H9 (cell line): ENCODE data around the gene ABCA3. TPM values are rescaled to one million over a fixed set of nuclear protein-coding genes. Genes with fewer than 3 reads are reported as not detected.

Experiments
- DNase-seq: peaks from one replicate; pipeline ENCODE4 v3.0.0-alpha.2; 2017
- H2AFZ ChIP-seq: one replicate; pipeline ENCODE4 v1.6.1; 2013; ENCODE audit warnings: mild to moderate bottlenecking, low read length, control low read depth, moderate library complexity
- H2AK5ac ChIP-seq: 2 replicates; pipeline ENCODE4 v1.6.1; 2013; ENCODE audit warnings: low read length, control low read depth, mixed read lengths; ENCODE audit not compliant: insufficient read length
- H2BK120ac ChIP-seq: one replicate; pipeline ENCODE4 v1.6.1; 2013; ENCODE audit warnings: low read depth, mild to moderate bottlenecking, low read length, control low read depth, inconsistent platforms; ENCODE audit not compliant: poor library complexity, severe bottlenecking
- H2BK12ac ChIP-seq: 2 replicates; pipeline ENCODE4 v1.6.1; 2013; ENCODE audit warnings: low read length, control low read depth, mixed read lengths, low read depth; ENCODE audit not compliant: insufficient read length
- H2BK15ac ChIP-seq: 2 replicates; pipeline ENCODE4 v1.6.1; 2013; ENCODE audit warnings: low read depth, low read length, control low read depth
- H2BK20ac ChIP-seq: one replicate; pipeline ENCODE4 v1.6.1; 2013; ENCODE audit warnings: low read depth, mild to moderate bottlenecking, low read length, control low read depth, inconsistent platforms; ENCODE audit not compliant: poor library complexity, severe bottlenecking
- H2BK5ac ChIP-seq: 2 replicates; pipeline ENCODE4 v1.6.1; 2013; ENCODE audit warnings: low read length, control low read depth, mixed read lengths; ENCODE audit not compliant: insufficient read length
- H3K14ac ChIP-seq: 2 replicates; pipeline ENCODE4 v1.6.1; 2013; ENCODE audit warnings: low read length, control low read depth; ENCODE audit not compliant: insufficient read depth
- H3K18ac ChIP-seq: 2 replicates; pipeline ENCODE4 v1.6.1; 2013; ENCODE audit warnings: low read depth, mild to moderate bottlenecking, mixed read lengths, low read length, control low read depth; ENCODE audit not compliant: insufficient read length
- H3K23ac ChIP-seq: 2 replicates; pipeline ENCODE4 v1.6.1; 2013; ENCODE audit warnings: low read length, control low read depth, mixed read lengths, low read depth; ENCODE audit not compliant: insufficient read length
- H3K23me2 ChIP-seq: 2 replicates; pipeline ENCODE4 v1.6.1; 2013; ENCODE audit warnings: low read depth, mild to moderate bottlenecking, mixed read lengths, low read length, control low read depth; ENCODE audit not compliant: insufficient read length, poor library complexity, severe bottlenecking
- H3K27ac ChIP-seq: 2 replicates; pipeline ENCODE4 v1.5.1; 2013; ENCODE audit warnings: low read length, control low read depth, mixed read lengths, low read depth; ENCODE audit not compliant: insufficient read length
- H3K27me3 ChIP-seq: 2 replicates; pipeline ENCODE4 v1.6.1; 2013; ENCODE audit warnings: low read length, control low read depth, inconsistent platforms; ENCODE audit not compliant: insufficient read depth
- H3K4ac ChIP-seq: 2 replicates; pipeline ENCODE4 v1.6.1; 2013; ENCODE audit warnings: low read depth, mild to moderate bottlenecking, control low read depth, inconsistent platforms, low read length, moderate library complexity
- H3K4me1 ChIP-seq: 2 replicates; pipeline ENCODE4 v1.6.1; 2013; ENCODE audit warnings: low read length, control low read depth, inconsistent platforms; ENCODE audit not compliant: insufficient read depth
- H3K4me2 ChIP-seq: 2 replicates; pipeline ENCODE4 v1.6.1; 2013; ENCODE audit warnings: low read length, control low read depth, mixed read lengths; ENCODE audit not compliant: insufficient read length, insufficient read depth
- H3K56ac ChIP-seq: 2 replicates; pipeline ENCODE4 v1.6.1; 2013; ENCODE audit warnings: low read depth, mild to moderate bottlenecking, mixed read lengths, low read length, control low read depth; ENCODE audit not compliant: insufficient read length
- H3K79me1 ChIP-seq: 2 replicates; pipeline ENCODE4 v1.6.1; 2013; ENCODE audit warnings: low read depth, mild to moderate bottlenecking, moderate library complexity, low read length, control low read depth, inconsistent platforms; ENCODE audit not compliant: insufficient read depth, poor library complexity, severe bottlenecking
- H3K79me2 ChIP-seq: 2 replicates; pipeline ENCODE4 v1.6.1; 2013; ENCODE audit warnings: low read length, control low read depth, inconsistent platforms; ENCODE audit not compliant: insufficient read depth
- H3K9ac ChIP-seq: 2 replicates; pipeline ENCODE4 v1.6.1; 2013; ENCODE audit warnings: low read length, control low read depth, mixed read lengths; ENCODE audit not compliant: insufficient read length; ENCODE audit errors: extremely low read depth
- H3K9me3 ChIP-seq: one replicate; pipeline ENCODE4 v1.6.1; 2013; ENCODE audit warnings: low read depth, low read length, inconsistent platforms; ENCODE audit not compliant: control insufficient read depth
- H3T11ph ChIP-seq: one replicate; pipeline ENCODE4 v1.6.1; 2013; ENCODE audit warnings: mild to moderate bottlenecking, low read length, control low read depth, inconsistent platforms
- H4K20me1 ChIP-seq: one replicate; pipeline ENCODE4 v1.6.1; 2013; ENCODE audit not compliant: control insufficient read depth, insufficient read length, insufficient read depth
- H4K5ac ChIP-seq: 2 replicates; pipeline ENCODE4 v1.6.1; 2013; ENCODE audit warnings: low read depth, mild to moderate bottlenecking, mixed read lengths, low read length, control low read depth; ENCODE audit not compliant: insufficient read length
- H4K8ac ChIP-seq: replicated peaks from 2 replicates; pipeline ENCODE4 v1.6.1; 2013; ENCODE audit warnings: low read length, control low read depth, mixed read lengths, low read depth; ENCODE audit not compliant: insufficient read length
- H4K91ac ChIP-seq: 2 replicates; pipeline ENCODE4 v1.6.1; 2013; ENCODE audit warnings: low read depth, mild to moderate bottlenecking, moderate library complexity, mixed read lengths, low read length, control low read depth; ENCODE audit not compliant: insufficient read length
- H3K27ac Mint-ChIP-seq, 3 experiments: 2 replicates in 2 of 3; 3 replicates in 1 of 3; pipeline ENCODE4 v1.8.0; 2020 to 2021; ENCODE audit warnings: mixed read lengths in 3 of 3, mild to moderate bottlenecking in 1 of 3, moderate library complexity in 1 of 3
- H3K27me3 Mint-ChIP-seq: 2 replicates; pipeline ENCODE4 v1.8.0; 2021; ENCODE audit warnings: low read depth, mild to moderate bottlenecking, moderate library complexity, mixed read lengths
- H3K36me3 Mint-ChIP-seq, 3 experiments: 2 replicates in 2 of 3; 3 replicates in 1 of 3; pipeline ENCODE4 v1.8.0; 2020 to 2021; ENCODE audit warnings: low read depth in 3 of 3, mixed read lengths in 3 of 3; ENCODE audit not compliant: insufficient read depth in 1 of 3
- H3K4me1 Mint-ChIP-seq, 2 experiments: 2 replicates each; pipeline ENCODE4 v1.8.0; 2020; ENCODE audit warnings: mixed read lengths in 2 of 2
- H3K4me3 Mint-ChIP-seq, 2 experiments: 2 replicates in 1 of 2; 3 replicates in 1 of 2; pipeline ENCODE4 v1.8.0; 2020 to 2021; ENCODE audit warnings: mild to moderate bottlenecking in 2 of 2, mixed read lengths in 2 of 2, moderate library complexity in 1 of 2
- H3K9me3 Mint-ChIP-seq, 2 experiments: 2 replicates in 1 of 2; 3 replicates in 1 of 2; pipeline ENCODE4 v1.8.0; 2020; ENCODE audit warnings: mild to moderate bottlenecking in 2 of 2, mixed read lengths in 2 of 2, moderate library complexity in 1 of 2
- WGBS: extraction: QIAGEN DNeasy Blood & Tissue Kit; methylation state at CpG from one replicate; pipeline ENCODE4 v1.1.7; 2013; ENCODE audit warnings: missing lambda C conversion rate, low lambda C conversion rate, mixed read lengths; ENCODE audit not compliant: insufficient read length; ENCODE audit errors: extremely low coverage; 5-methylcytosine and 5-hydroxymethylcytosine counted together
- total RNA-seq: library from RNA; stranded (reverse); gene quantifications from 2 replicates; pipeline ENCODE4 v1.2.1, GENCODE V29; 2021
- TF ChIP-seq, protein P1 (sequence below): fragments of 200-600 bp; sonication (generic); conservative IDR thresholded peaks from 3 replicates; pipeline ENCODE4 v1.8.0; 2021; ENCODE audit warnings: antibody characterized with exemption, mild to moderate bottlenecking

The ABCA3 gene
- total RNA-seq, 1 experiment from 2014 or later: 8.0 TPM

DNA sequence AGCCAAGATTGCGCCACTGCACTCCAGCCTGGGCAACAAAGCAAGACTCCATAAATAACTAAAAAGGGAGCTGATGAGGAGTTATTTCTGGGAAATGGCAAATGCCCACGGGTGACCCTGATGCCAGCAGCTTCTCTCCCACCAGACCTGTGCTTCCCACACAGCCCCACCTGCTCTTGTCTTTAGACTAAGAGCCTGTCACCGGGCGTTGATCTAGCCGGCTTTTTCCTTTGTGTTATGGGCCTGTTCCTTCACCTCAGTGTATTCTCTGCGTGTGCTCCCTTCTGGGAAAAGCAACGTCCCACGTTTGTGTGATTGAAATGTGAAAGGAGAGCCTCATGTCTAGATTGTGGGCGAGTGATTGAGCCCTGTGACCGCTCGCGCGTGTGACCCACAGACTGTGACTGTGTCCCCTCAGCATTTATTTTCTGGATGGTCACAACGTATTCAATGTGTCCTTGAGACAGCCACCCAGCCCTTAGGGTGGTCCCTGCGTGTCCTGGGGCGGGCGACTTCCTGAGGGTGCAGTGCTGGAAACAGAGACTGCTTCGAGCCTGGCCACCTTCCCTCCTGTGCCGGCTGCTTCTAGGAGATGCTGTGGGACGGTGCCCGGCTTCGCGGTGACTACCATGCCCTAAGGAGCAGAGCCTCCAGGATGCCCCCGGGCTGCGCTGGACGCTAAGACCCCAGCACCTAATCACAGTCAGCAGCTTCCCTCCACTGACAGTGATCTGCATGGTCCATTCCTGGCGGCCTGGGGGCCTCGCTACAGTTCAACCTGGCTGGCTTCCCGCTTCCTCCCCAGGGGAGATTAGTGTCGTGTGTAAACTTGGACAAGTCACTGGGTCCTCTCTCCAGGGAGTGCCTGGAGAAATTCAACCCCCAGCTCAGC, 64.8 kb downstream of the ABCA3 start:
- Histone ChIP-seq H3K79me2 (no peaks in the 10 kb centered on the region), H3K4ac (no peak overlapping the region), H3K23ac (no peak overlapping the region), H4K91ac (no peak overlapping the region), H3T11ph (no peak overlapping the region), H4K5ac (no peak overlapping the region), H3K9ac (no peak overlapping the region), H3K23me2 (no peaks in the 10 kb centered on the region), H2BK12ac (no peak overlapping the region), H3K18ac (no peak overlapping the region), H3K79me1 (no peaks in the 10 kb centered on the region), H3K27ac (no peak overlapping the region), H3K14ac (no peak overlapping the region; the same call in 1 of the 2 replicates), H2BK20ac (no peak overlapping the region), H3K27me3 (no peaks in the 10 kb centered on the region), H4K20me1 (no peaks in the 10 kb centered on the region), H2AFZ (no peak overlapping the region), H3K4me1 (no peaks in the 10 kb centered on the region), H4K8ac (no peak overlapping the region), H3K9me3 (no peaks in the 10 kb centered on the region), H3K56ac (no peak overlapping the region), H3K4me2 (no peak overlapping the region), H2BK120ac (no peak overlapping the region), H2BK15ac (no peak overlapping the region), H2BK5ac (no peak overlapping the region), H2AK5ac (no peak overlapping the region)
- peaks cover 5 to 17% of the 10 kb centered on the region in 2 experiments for H3K4me1 Mint-ChIP-seq
- H3K9me3 Mint-ChIP-seq: no peaks in the 10 kb centered on the region
- no peak overlapping the region; a peak in 1 of 7 replicates for H3K27ac Mint-ChIP-seq
- H3K36me3 Mint-ChIP-seq: peaks cover 0 to 7% (median 3%) of the 10 kb centered on the region in 3 experiments; a peak in 4 of 7 replicates
- H3K4me3 Mint-ChIP-seq: no peak overlapping the region
- no CpG with 5 or more reads among the region's 30 CpGs for whole genome bisulfite sequencing
- TF ChIP-seq, protein P1, sequence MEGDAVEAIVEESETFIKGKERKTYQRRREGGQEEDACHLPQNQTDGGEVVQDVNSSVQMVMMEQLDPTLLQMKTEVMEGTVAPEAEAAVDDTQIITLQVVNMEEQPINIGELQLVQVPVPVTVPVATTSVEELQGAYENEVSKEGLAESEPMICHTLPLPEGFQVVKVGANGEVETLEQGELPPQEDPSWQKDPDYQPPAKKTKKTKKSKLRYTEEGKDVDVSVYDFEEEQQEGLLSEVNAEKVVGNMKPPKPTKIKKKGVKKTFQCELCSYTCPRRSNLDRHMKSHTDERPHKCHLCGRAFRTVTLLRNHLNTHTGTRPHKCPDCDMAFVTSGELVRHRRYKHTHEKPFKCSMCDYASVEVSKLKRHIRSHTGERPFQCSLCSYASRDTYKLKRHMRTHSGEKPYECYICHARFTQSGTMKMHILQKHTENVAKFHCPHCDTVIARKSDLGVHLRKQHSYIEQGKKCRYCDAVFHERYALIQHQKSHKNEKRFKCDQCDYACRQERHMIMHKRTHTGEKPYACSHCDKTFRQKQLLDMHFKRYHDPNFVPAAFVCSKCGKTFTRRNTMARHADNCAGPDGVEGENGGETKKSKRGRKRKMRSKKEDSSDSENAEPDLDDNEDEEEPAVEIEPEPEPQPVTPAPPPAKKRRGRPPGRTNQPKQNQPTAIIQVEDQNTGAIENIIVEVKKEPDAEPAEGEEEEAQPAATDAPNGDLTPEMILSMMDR: no peak
- no peak for DNase-seq
- H3K27me3 Mint-ChIP-seq: peaks cover 5% of the 10 kb centered on the region; the same call in 1 of the 2 replicates
